Measurements from ENCODE around the gene FCF1. TPM values are rescaled to one million over a fixed set of nuclear protein-coding genes. Genes with fewer than 3 reads are reported as not detected.

The FCF1 gene
- total and polyA plus RNA-seq, 2 of the 4 experiments (the other 2 are of a cell fraction), result 37.1 to 45.5 TPM

- intact Hi-C loops (cut with micrococcal nuclease), result no loop called here
- no CpG with 5 or more reads among the region's 1 CpG for WGBS, 2 experiments (ENCODE audit: extremely low coverage in 2 of 2, insufficient read length in 1 of 2)
- ATAC-seq (ENCODE audit: low read depth), result no peak
Observed at GRCh38 chr14:74756326-74756725, 43.4 kb downstream of the FCF1 start.

More at GRCh38 chr14:74756326-74756725, 43.4 kb downstream of the FCF1 start:
- TF ChIP-seq MAFK (IDR thresholded peaks at IDR 0.05; ENCODE audit: low read depth, low read length) (no peak), ELK1 (IDR thresholded peaks at IDR 0.05; ENCODE audit: borderline replicate concordance, low read depth, low read length) (no peak), MAZ (IDR thresholded peaks at IDR 0.05; ENCODE audit: borderline replicate concordance, low read depth, low read length) (no peak), RFX5 (IDR thresholded peaks at IDR 0.05; ENCODE audit: low read depth, low read length) (no peak), SMC3 (IDR thresholded peaks at IDR 0.05; ENCODE audit: low read depth, low read length) (no peak), FOS (IDR thresholded peaks at IDR 0.05; ENCODE audit: low read depth, low read length) (no peak), MXI1 (IDR thresholded peaks at IDR 0.05; ENCODE audit: borderline replicate concordance, low read depth, low read length) (no peak), CTCF (conservative IDR thresholded peaks at IDR 0.05; ENCODE audit: low read depth, low read length) (no peak), RAD21 (IDR thresholded peaks at IDR 0.05; ENCODE audit: low read length) (no peak), CHD1 (IDR thresholded peaks at IDR 0.05; ENCODE audit: low read depth, low read length) (no peak), BHLHE40 (IDR thresholded peaks at IDR 0.05; ENCODE audit: low read depth, low read length) (no peak), CEBPB (IDR thresholded peaks at IDR 0.05; ENCODE audit: low read depth, low read length) (no peak), USF2 (IDR thresholded peaks at IDR 0.05; ENCODE audit: low read depth, low read length) (no peak), RCOR1 (IDR thresholded peaks at IDR 0.05; ENCODE audit: insufficient replicate concordance, low read length) (no peak), NFE2L2 (IDR thresholded peaks at IDR 0.05; ENCODE audit: low read depth, low read length) (no peak), POLR2A (IDR thresholded peaks at IDR 0.05; ENCODE audit: low read depth, low read length) (no peak)
- no peaks in the 10 kb centered on the region for H4K20me1 ChIP-seq (ENCODE audit: insufficient read depth, low read length)
- dilution Hi-C loops (cut with HindIII; ENCODE audit: low sequenced_read_pairs, unreplicated experiment), result no loop called here
- H2AK9ac ChIP-seq (replicated peaks; ENCODE audit: low read depth, low read length, poor library complexity), result no peak overlapping the region
- no peaks in the 10 kb centered on the region for H3K36me3 ChIP-seq (ENCODE audit: control insufficient read depth, insufficient read depth, low read length)
- DNase-seq, result no peak
- no peak overlapping the region for H4K5ac ChIP-seq (ENCODE audit: low read depth, low read length)
- no TSS peak for BruUV-seq (replicated peaks)
- H2BK120ac ChIP-seq (ENCODE audit: low read depth, low read length), result no peak overlapping the region
- no peak overlapping the region for H3K27ac ChIP-seq (ENCODE audit: insufficient read depth, low read length)
- H3K9me3 ChIP-seq (ENCODE audit: control insufficient read depth, insufficient read depth, low read length), result peaks cover 3% of the 10 kb centered on the region; the same call in 1 of the 2 replicates
- no peaks in the 10 kb centered on the region for H3K27me3 ChIP-seq (ENCODE audit: control insufficient read depth, insufficient read depth, low read length)
- no peak overlapping the region for H2BK15ac ChIP-seq (ENCODE audit: low read depth, low read length)
- no peak overlapping the region for H2AK5ac ChIP-seq (ENCODE audit: low read depth, low read length)
- CTCF ChIA-PET, result no interaction called here
- H3K23ac ChIP-seq (ENCODE audit: low read depth, low read length), result no peak overlapping the region
- no peak overlapping the region for H3K4me2 ChIP-seq (ENCODE audit: low read depth, low read length)
- H2AFZ ChIP-seq (replicated peaks; ENCODE audit: low read length, poor library complexity), result no peak overlapping the region
- H3K14ac ChIP-seq (replicated peaks; ENCODE audit: low read depth, low read length), result no peak overlapping the region
- no peaks in the 10 kb centered on the region for H3K79me1 ChIP-seq (ENCODE audit: low read depth in 1 of 2, low read length in 2 of 2)
- POLR2A ChIA-PET (ENCODE audit: unreplicated experiment), result no interaction called here
- H3K9me1 ChIP-seq (ENCODE audit: insufficient read depth, low read length), result no peaks in the 10 kb centered on the region
- peaks cover 2% of the 10 kb centered on the region; the same call in 1 of the 2 replicates for H3K4me1 ChIP-seq (ENCODE audit: control insufficient read depth, insufficient read depth, low read length)
- H4K91ac ChIP-seq (ENCODE audit: insufficient read depth, low read depth, low read length), result no peak overlapping the region
- no peak overlapping the region for H3K56ac ChIP-seq (ENCODE audit: extremely low read depth, insufficient read depth, low read length)
- no peak overlapping the region for H3K9ac ChIP-seq (ENCODE audit: low read depth, low read length)
- H2BK20ac ChIP-seq (ENCODE audit: low read depth, low read length), result no peak overlapping the region
- no peak overlapping the region for H3K4ac ChIP-seq (ENCODE audit: low read depth, low read length)
- in situ Hi-C loops (cut with MboI; ENCODE audit: low sequenced_read_pairs), result no loop called here
- no peak overlapping the region for H3K4me3 ChIP-seq (ENCODE audit: insufficient read depth, low read depth, low read length)
- H3K18ac ChIP-seq (ENCODE audit: low read depth, low read length), result no peak overlapping the region
- H4K8ac ChIP-seq (ENCODE audit: low read depth in 2 of 2, low read length in 2 of 2), result no peak overlapping the region
- H2BK5ac ChIP-seq (ENCODE audit: low read depth, low read length, poor library complexity, severe bottlenecking), result no peak overlapping the region
